IPS DF 4.7 (cell line): ENCODE measurements around the gene TMEM139.
"Not testable (repeated sequence)": the region's sequence is repeated elsewhere in the genome, so short reads cannot be mapped to it uniquely, and the experiment has no call there.

Source experiments
- DNase-seq: peaks from one replicate; pipeline ENCODE4 v3.0.0-alpha.2; 2013; ENCODE audit warnings: low spot score; ENCODE audit errors: extremely low read depth

TMEM139 gene

DNA sequence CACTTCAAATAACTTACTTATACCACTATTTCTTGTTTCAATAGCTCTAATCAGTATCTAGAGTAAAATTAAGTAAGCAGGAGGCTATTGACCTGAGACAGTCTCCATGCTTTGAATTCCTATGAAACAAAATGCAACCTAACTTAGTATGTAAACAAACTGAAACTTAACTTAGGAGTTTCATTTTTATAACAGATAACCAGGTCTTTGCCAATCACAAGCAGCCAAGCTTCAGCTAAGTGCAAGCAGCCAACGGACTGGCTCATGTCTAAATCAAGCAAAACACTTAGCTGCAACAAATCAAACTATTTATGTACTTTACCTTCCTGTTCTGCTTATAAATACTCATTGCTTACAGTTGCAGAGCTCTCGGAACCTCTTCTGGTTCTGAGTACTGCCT is 25.9 kb upstream of the TMEM139 start:
- no peak for DNase-seq

DNA sequence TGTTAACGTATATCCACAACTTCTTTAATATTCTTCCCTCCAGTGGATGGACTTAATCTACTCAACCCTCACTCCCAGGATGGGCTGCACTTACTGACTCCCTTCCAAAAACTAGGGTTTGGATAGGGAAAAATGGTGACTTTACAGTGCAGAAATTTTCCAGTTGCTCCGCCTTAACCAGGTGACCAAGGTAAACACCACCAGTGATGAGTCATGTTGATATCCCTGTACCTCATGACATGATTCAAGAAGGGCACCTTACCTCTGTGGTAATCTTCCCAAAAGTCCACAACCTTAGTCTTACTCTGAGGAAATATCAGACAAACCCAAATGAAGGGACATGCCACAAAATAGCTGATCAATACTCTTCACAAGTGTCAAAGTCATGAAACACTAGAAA is 25.0 kb upstream of the TMEM139 start:
- DNase-seq = no peak

DNA sequence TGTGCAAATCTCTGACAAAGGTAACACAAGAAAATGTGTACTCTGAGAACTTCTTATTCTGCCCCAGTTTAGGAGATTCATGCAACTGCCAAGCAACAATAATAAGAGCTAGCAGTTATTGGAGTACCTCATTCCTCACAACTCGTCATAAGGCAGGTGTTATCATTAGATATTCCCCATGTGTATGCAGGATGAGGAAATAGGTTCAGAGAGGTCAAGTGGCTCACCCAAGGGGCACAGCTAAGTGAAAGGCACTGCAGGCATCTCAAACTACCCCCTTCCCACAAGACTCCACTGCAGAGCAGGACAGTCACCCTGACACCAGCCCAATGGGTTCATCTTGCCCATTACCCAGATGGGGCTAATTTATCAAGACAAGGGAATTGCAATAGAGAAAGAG is 22.9 kb upstream of the TMEM139 start:
- no peak for DNase-seq

- no peak for DNase-seq
Measured at GRCh38 chr7:143263266-143264195, 21.2 kb upstream of the TMEM139 start, which contains the start of gene GSTK1. Gene GSTK1, plus strand, starts transcription at chr7:143263441. Its CDS starts 73 bp downstream, at chr7:143263514.

GRCh38 chr7:143264196-143264568 is 20.6 kb upstream of the TMEM139 start:
- DNase-seq = not testable (repeated sequence)

DNA sequence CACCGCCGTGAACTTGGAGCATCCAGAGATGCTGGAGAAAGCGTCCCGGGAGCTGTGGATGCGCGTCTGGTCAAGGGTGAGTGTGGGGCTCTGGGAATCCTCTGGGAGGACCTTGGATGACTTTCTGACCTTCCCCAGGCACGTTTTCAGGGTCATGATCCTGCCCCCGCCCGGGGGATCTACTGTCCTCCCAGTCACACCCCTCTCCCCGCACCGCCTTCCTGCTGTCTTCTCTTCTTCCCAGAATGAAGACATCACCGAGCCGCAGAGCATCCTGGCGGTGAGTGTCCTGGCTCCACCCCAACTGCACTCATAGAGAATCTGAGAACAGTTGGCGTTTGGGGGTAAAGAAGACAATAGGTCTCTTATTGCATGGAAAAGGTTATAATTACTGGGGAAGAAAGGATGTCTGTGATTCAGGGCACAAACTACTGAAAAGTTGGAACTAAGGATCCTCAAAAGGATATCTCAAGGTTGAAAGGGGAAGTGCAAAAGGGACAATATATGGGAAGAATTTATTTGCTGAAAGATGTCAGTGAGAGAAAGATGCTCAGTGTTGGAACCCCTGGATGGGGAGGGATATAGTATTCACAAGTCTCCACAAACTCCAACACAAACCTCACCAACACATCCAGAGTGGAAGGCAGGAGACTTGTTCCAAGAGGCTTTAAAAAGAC is 19.6 kb upstream of the TMEM139 start:
- DNase-seq = no peak

DNA sequence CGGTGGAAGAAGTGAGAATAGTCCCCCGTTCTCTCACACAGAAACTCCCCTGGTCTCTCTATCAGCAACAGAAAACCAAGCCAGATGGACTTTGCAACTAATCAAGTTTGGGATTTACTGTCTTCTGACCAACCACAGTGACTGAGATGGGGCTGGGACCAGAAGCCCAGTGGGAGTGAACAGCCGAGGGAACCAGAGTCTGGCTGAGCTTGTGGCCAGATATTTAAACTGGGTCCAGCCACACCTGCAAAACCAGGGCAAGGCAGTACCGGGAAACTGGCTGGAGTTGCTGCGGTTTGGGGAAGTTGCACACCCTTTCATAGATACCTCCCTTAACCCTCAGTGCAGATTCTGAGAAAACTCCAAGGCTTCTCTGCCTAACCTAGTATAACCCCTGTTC is 15.5 kb upstream of the TMEM139 start:
- no peak for DNase-seq

DNA sequence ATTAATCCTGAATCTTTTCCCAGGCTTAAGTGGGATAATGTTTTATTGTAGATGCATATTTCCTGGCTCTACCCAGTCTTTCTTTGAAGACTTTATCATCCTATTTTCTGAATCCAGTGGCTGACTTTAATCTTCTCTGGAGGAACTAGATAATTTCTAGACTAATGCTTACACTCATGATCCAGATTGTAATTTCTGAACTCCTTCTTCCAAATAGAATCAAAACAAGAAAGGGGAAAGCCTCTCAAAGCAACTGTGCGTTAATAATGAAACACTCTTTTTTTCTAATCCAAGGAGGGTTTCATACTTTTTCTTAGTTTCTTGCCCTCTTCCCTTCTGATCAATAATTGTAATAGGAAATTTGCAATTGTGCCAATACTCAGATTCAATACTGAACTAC is 13.5 kb upstream of the TMEM139 start:
- DNase-seq = no peak

GRCh38 chr7:143272871-143273270 is 11.9 kb upstream of the TMEM139 start:
- no peak for DNase-seq

DNA sequence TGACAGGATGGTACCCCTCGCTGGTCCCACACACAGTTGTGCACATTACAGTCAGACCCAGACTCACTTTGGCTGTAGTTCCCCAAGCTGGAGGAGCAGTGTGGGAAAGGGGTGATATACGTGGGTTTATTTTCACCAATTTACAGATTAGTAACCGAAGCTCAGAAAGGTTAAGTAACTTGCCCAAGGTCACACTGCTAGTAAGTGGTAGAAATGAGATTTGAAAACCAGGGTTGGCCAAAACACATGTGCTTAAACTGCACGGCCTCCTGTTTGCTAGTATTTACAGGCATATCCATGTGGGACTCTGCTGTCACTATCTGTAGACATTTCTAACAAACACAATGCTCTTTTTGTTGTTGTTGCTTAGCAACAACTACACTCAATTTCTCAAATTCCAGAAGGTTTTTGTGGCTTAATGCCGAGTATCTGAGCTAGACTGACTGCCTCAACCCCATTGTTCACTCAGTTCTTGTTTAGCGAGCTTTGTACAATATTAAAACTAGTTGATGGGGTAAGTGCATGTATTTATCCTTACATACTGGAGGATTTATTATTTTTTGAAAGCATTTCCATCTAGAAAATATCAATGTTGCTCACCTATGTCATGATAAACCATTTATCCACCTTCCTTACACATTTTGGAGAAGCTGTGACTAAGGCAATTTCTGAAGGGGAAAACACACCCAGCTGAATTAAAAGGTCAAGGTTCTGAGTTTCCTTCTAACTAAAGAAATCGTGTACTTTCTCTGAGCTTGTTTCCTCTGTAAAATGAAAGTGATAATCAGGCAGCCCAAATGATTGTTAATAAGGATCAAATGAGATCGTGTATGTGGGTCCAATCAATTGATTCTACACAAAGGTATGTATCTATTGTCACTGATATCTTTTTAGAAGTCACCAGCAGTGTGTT is 5.3 kb upstream of the TMEM139 start:
- no peak for DNase-seq

- no peak for DNase-seq
Measured at GRCh38 chr7:143280160-143280559, 4.6 kb upstream of the TMEM139 start.

- DNase-seq = no peak
Measured at GRCh38 chr7:143280566-143280965, 4.2 kb upstream of the TMEM139 start.

- DNase-seq = no peak
Measured at GRCh38 chr7:143281529-143281928, 3.2 kb upstream of the TMEM139 start.

- no peak for DNase-seq
Measured at GRCh38 chr7:143282124-143282523, 2.6 kb upstream of the TMEM139 start.

DNA sequence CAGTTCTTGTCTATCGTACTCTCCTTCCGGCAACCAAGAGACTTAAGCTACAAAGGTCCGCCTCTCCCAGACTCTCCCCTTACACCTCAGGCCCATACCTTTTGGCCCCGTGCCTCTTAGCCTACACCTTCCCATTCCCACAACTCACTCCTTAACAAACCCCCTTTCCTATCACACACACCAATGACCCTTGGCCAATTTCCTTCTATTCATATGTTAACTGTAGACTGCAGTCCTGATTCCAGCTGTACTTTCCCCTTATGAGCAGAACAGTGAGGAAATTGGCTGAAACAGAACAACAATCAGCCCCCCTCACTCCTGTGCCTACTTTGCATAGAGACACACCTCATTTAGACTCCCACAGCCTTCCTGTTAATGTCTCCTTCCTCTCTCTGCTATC is 1.4 kb upstream of the TMEM139 start:
- no peak for DNase-seq

GRCh38 chr7:143285470-143285778 is 666 bp downstream of the TMEM139 start:
- no peak for DNase-seq

DNA sequence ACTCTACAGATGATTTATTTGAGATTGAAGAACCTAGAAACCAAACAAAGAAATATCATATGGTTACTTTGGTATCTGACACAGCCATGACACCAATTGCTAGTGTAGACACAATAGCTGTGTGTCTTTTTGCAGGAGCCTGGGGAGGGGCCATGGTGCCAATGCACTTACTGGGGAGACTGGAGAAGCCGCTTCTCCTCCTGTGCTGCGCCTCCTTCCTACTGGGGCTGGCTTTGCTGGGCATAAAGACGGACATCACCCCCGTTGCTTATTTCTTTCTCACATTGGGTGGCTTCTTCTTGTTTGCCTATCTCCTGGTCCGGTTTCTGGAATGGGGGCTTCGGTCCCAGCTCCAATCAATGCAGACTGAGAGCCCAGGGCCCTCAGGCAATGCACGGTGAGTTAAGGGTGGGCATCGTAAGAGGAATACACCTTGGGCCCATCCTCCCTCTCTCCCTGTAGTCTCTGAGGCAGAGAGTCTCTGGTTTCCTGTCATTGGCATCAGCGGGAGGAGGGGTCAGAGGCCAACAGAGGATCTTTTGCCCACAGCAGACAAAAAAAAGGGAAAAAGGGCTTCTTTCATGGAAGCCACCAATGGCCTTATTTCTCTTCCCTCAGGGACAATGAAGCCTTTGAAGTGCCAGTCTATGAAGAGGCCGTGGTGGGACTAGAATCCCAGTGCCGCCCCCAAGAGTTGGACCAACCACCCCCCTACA is 1.2 kb downstream of the TMEM139 start:
- no peak for DNase-seq

- DNase-seq = no peak
Measured at GRCh38 chr7:143286522-143286890, 1.7 kb downstream of the TMEM139 start.

- no peak for DNase-seq
Measured at GRCh38 chr7:143287339-143287934, 2.7 kb downstream of the TMEM139 start.

GRCh38 chr7:143287935-143288826 is 3.4 kb downstream of the TMEM139 start, which contains the start of gene CASP2:
Gene CASP2, plus strand, starts transcription at chr7:143288351. Its CDS starts 105 bp downstream, at chr7:143288456.
- DNase-seq = no peak
